ENCODE data around the gene DSG3.
"Not testable (repeated sequence)": the region's sequence is repeated elsewhere in the genome, so short reads cannot be mapped to it uniquely, and the experiment has no call there.

The DSG3 gene

GRCh38 chr18:31493171-31493570 is 45.6 kb downstream of the DSG3 start:
- no peak for DNase-seq

- no peak for DNase-seq
Measured at GRCh38 chr18:31493941-31494340, 46.4 kb downstream of the DSG3 start.

- not testable (repeated sequence) for DNase-seq
Measured at GRCh38 chr18:31494705-31495244, 47.2 kb downstream of the DSG3 start.

GRCh38 chr18:31497404-31497835 is 49.9 kb downstream of the DSG3 start:
- no peak for DNase-seq

GRCh38 chr18:31497836-31498573 is 50.5 kb downstream of the DSG3 start, which contains the start of gene DSG2:
Gene DSG2, plus strand, starts transcription at chr18:31498177. Its CDS starts 75 bp downstream, at chr18:31498252.
- DNase-seq: peak; percentile 68

GRCh38 chr18:31498574-31499524 is 51.3 kb downstream of the DSG3 start:
- no peak for DNase-seq

- no peak for DNase-seq
Measured at GRCh38 chr18:31500051-31500688, 52.6 kb downstream of the DSG3 start.

- DNase-seq: no peak
Measured at GRCh38 chr18:31503011-31503410, 55.5 kb downstream of the DSG3 start.

GRCh38 chr18:31504455-31505147 is 57.1 kb downstream of the DSG3 start:
- DNase-seq: no peak

- DNase-seq: no peak
Measured at GRCh38 chr18:31505156-31505555, 57.6 kb downstream of the DSG3 start.

GRCh38 chr18:31506024-31506742 is 58.6 kb downstream of the DSG3 start:
- no peak for DNase-seq

GRCh38 chr18:31507124-31507523 is 59.6 kb downstream of the DSG3 start:
- not testable (repeated sequence) for DNase-seq

GRCh38 chr18:31508781-31509180 is 61.2 kb downstream of the DSG3 start:
- DNase-seq: no peak

- DNase-seq: no peak
Measured at GRCh38 chr18:31509571-31509970, 62.0 kb downstream of the DSG3 start.

- no peak for DNase-seq
Measured at GRCh38 chr18:31510319-31510718, 62.8 kb downstream of the DSG3 start.

- DNase-seq: no peak
Measured at GRCh38 chr18:31511098-31511497, 63.6 kb downstream of the DSG3 start.

- DNase-seq: no peak
Measured at GRCh38 chr18:31512203-31512764, 64.7 kb downstream of the DSG3 start.

GRCh38 chr18:31513189-31513935 is 65.8 kb downstream of the DSG3 start:
- no peak for DNase-seq

GRCh38 chr18:31516437-31516836 is 68.9 kb downstream of the DSG3 start:
- DNase-seq: no peak

- no peak for DNase-seq
Measured at GRCh38 chr18:31526374-31526773, 78.8 kb downstream of the DSG3 start.

Data from right forelimb (tissue), 1 donor.